Measurements from ENCODE around the gene ALG1L2.
"Not testable (repeated sequence)": the region's sequence is repeated elsewhere in the genome, so short reads cannot be mapped to it uniquely, and the experiment has no call there.

ALG1L2 gene

GRCh38 chr3:130137685-130138084 is 56.1 kb downstream of the ALG1L2 start:
- H3K9me3 ChIP-seq (ENCODE audit: control insufficient read depth, insufficient read depth, low read depth, low read length); CTCF ChIA-PET; H3K27ac ChIP-seq (ENCODE audit: extremely low read depth, low read depth, low read length); H3K4me3 ChIP-seq (ENCODE audit: low read depth, low read length); H3K36me3 ChIP-seq (ENCODE audit: control insufficient read depth in 2 of 2, insufficient read depth in 1 of 2, low read length in 2 of 2); POLR2A ChIA-PET; H3K4me1 ChIP-seq (ENCODE audit: control insufficient read depth, insufficient read depth, low read length): not testable (repeated sequence)
- TF ChIP-seq ATF2 (tag by site-specific recombination; IDR thresholded peaks at IDR 0.05; ENCODE audit: low read depth) = peak; percentile 72

- H3K36me3 ChIP-seq (ENCODE audit: control insufficient read depth in 2 of 2, insufficient read depth in 1 of 2, low read length in 2 of 2); H3K4me1 ChIP-seq (ENCODE audit: control insufficient read depth, insufficient read depth, low read length); H3K9me3 ChIP-seq (ENCODE audit: control insufficient read depth, insufficient read depth, low read depth, low read length); POLR2A ChIA-PET; H3K4me3 ChIP-seq (ENCODE audit: low read depth, low read length); H3K27ac ChIP-seq (ENCODE audit: extremely low read depth, low read depth, low read length); CTCF ChIA-PET: not testable (repeated sequence)
Observed at GRCh38 chr3:130138992-130139391, 57.4 kb downstream of the ALG1L2 start.

- H3K36me3 ChIP-seq (ENCODE audit: control insufficient read depth in 2 of 2, insufficient read depth in 1 of 2, low read length in 2 of 2); POLR2A ChIA-PET; H3K4me3 ChIP-seq (ENCODE audit: low read depth, low read length); H3K9me3 ChIP-seq (ENCODE audit: control insufficient read depth, insufficient read depth, low read depth, low read length); H3K4me1 ChIP-seq (ENCODE audit: control insufficient read depth, insufficient read depth, low read length); H3K27ac ChIP-seq (ENCODE audit: extremely low read depth, low read depth, low read length): not testable (repeated sequence)
- CTCF ChIA-PET = interaction anchor here (0.6 kb wide), 1 partner anchor 12 kb away, joined by 3 read pairs; no protein-coding TSS in a partner anchor
Observed at GRCh38 chr3:130140756-130141155, 59.1 kb downstream of the ALG1L2 start.

- H3K9me3 ChIP-seq (ENCODE audit: control insufficient read depth, insufficient read depth, low read depth, low read length); H3K27ac ChIP-seq (ENCODE audit: extremely low read depth, low read depth, low read length); H3K36me3 ChIP-seq (ENCODE audit: control insufficient read depth in 2 of 2, insufficient read depth in 1 of 2, low read length in 2 of 2); POLR2A ChIA-PET; H3K4me1 ChIP-seq (ENCODE audit: control insufficient read depth, insufficient read depth, low read length); CTCF ChIA-PET; H3K4me3 ChIP-seq (ENCODE audit: low read depth, low read length): not testable (repeated sequence)
Observed at GRCh38 chr3:130143648-130144327, 62.2 kb downstream of the ALG1L2 start.

GRCh38 chr3:130144328-130144650 is 62.7 kb downstream of the ALG1L2 start:
- POLR2A ChIA-PET; H3K27ac ChIP-seq (ENCODE audit: extremely low read depth, low read depth, low read length); H3K4me3 ChIP-seq (ENCODE audit: low read depth, low read length); H3K9me3 ChIP-seq (ENCODE audit: control insufficient read depth, insufficient read depth, low read depth, low read length); H3K36me3 ChIP-seq (ENCODE audit: control insufficient read depth in 2 of 2, insufficient read depth in 1 of 2, low read length in 2 of 2); H3K4me1 ChIP-seq (ENCODE audit: control insufficient read depth, insufficient read depth, low read length); CTCF ChIA-PET: not testable (repeated sequence)

GRCh38 chr3:130145456-130145855 is 63.8 kb downstream of the ALG1L2 start:
- H3K4me3 ChIP-seq (ENCODE audit: low read depth, low read length); H3K4me1 ChIP-seq (ENCODE audit: control insufficient read depth, insufficient read depth, low read length); H3K36me3 ChIP-seq (ENCODE audit: control insufficient read depth in 2 of 2, insufficient read depth in 1 of 2, low read length in 2 of 2); H3K27ac ChIP-seq (ENCODE audit: extremely low read depth, low read depth, low read length); H3K9me3 ChIP-seq (ENCODE audit: control insufficient read depth, insufficient read depth, low read depth, low read length); POLR2A ChIA-PET: not testable (repeated sequence)
- CTCF ChIA-PET = interaction anchor here (0.5 kb wide), 1 partner anchor 98 kb away, joined by 3 read pairs; no protein-coding TSS in a partner anchor

- CTCF ChIA-PET; H3K36me3 ChIP-seq (ENCODE audit: control insufficient read depth in 2 of 2, insufficient read depth in 1 of 2, low read length in 2 of 2); POLR2A ChIA-PET: not testable (repeated sequence)
Observed at GRCh38 chr3:130146465-130146864, 64.8 kb downstream of the ALG1L2 start.

More at GRCh38 chr3:130146465-130146864, 64.8 kb downstream of the ALG1L2 start:
- H3K27ac ChIP-seq (ENCODE audit: extremely low read depth, low read depth, low read length); H3K4me3 ChIP-seq (ENCODE audit: low read depth, low read length); H3K4me1 ChIP-seq (ENCODE audit: control insufficient read depth, insufficient read depth, low read length); H3K9me3 ChIP-seq (ENCODE audit: control insufficient read depth, insufficient read depth, low read depth, low read length): not testable (repeated sequence)
